Ovary (tissue), 9 donors: Measurements from ENCODE around the gene ANKRD44. TPM values are rescaled to one million over a fixed set of nuclear protein-coding genes. Genes with fewer than 3 reads are reported as not detected.

Experiments used
- DNase-seq, 5 donors: peaks; one replicate each; pipeline ENCODE4 v3.0.0-alpha.2; 2019 to 2020
- H3K27ac ChIP-seq, 2 donors: fragments of 200-600 bp; one replicate each; pipeline versions ENCODE4 v1.5.1 to v1.8.0; 2019 to 2022
- H3K27me3 ChIP-seq: fragments of 200-600 bp; one replicate; pipeline ENCODE4 v1.8.0; 2022
- H3K36me3 ChIP-seq: fragments of 200-600 bp; sonication (generic); one replicate; pipeline ENCODE4 v1.5.1; 2019
- H3K4me1 ChIP-seq: one replicate; pipeline ENCODE4 v1.8.1; 2013; ENCODE audit warnings: mild to moderate bottlenecking, moderate library complexity; ENCODE audit not compliant: insufficient read depth
- H3K4me3 ChIP-seq: fragments of 200-600 bp; sonication (generic); one replicate; pipeline ENCODE4 v1.5.1; 2017
- H3K9me3 ChIP-seq, 2 donors: fragments of 200-600 bp in 1 of 2; sonication (generic) in 1 of 2; one replicate each; pipeline versions ENCODE4 v1.5.1 to v1.8.1; 2013 to 2019; ENCODE audit warnings: mild to moderate bottlenecking in 1 of 2, moderate library complexity in 1 of 2
- EP300 ChIP-seq: sonication (generic); formaldehyde crosslinking; IDR thresholded peaks from one replicate; pipeline ENCODE4 v1.6.1; 2017; ENCODE audit warnings: antibody characterized with exemption
- POLR2A ChIP-seq: fragments of 450-650 bp; IDR thresholded peaks from one replicate; pipeline ENCODE4 v1.6.1; 2017; ENCODE audit warnings: antibody characterized with exemption, mild to moderate bottlenecking, moderate library complexity
- WGBS, 3 donors: extraction: QIAGEN DNeasy Blood & Tissue Kit in 1 of 3; methylation state at CpG; one replicate each; pipeline versions ENCODE4 v1.1.5 to v1.1.7; 2013 to 2017; 5-methylcytosine and 5-hydroxymethylcytosine counted together
- intact Hi-C, 4 donors: fragments of 100-400 bp; cut with DNase I; formaldehyde crosslinking; loops; one replicate each; pipeline versions ENCODE4 v1.11.0 to v1.15.1; 2022 to 2023
- polyA plus RNA-seq, 2 donors: library from polyadenylated mRNA; stranded (reverse); fragments of 200-250 nt in 1 of 2; fragments of 350-450 nt in 1 of 2; fragmentation: Illumina TruSeq in 1 of 2; extraction: RNeasy Lipid Tissue Mini Kit (QIAGEN cat#74804) in 1 of 2; gene quantifications; one replicate each; pipeline ENCODE4 v1.2.3, GENCODE V29; 2013 to 2014
- total RNA-seq, 7 donors: library from RNA; depleted of rRNA in 2 of 7; stranded (reverse); fragments of >200 nt in 2 of 7; fragmentation: NEBNext Ultra II Directional in 3 of 7; extraction: Animal tissue kit (Norgen Biotek cat#: 25700) in 3 of 7; gene quantifications; one replicate each; pipeline versions ENCODE4 v1.1.0 to v1.2.4, GENCODE V29; 2016 to 2023
- TF ChIP-seq, protein P1 (sequence below), 3 donors: fragments of 450-650 bp in 2 of 3; fragments of 200-600 bp in 1 of 3; IDR thresholded peaks; one replicate each; pipeline versions ENCODE4 v1.5.1 to v1.8.0; 2016 to 2022; ENCODE audit warnings: antibody characterized with exemption in 3 of 3, mild to moderate bottlenecking in 1 of 3
- donor health status: DM: no; HTN: no; CAD: no; lungs with moderate emphysema.
- donor health status: DM: no; HTN: no; CAD: no.
- donor health status: Bipolar disorder and iron deficiency.
- donor health status: DM: yes; HTN: yes; CAD: no.
- donor health status: DM: no; HTN: no; CAD: no.
- donor health status: DM: yes; HTN: yes; CAD: no.

ANKRD44 gene
- total and polyA plus RNA-seq, 9 donors = 2.6 to 60.0 (median 11.1) TPM

DNA sequence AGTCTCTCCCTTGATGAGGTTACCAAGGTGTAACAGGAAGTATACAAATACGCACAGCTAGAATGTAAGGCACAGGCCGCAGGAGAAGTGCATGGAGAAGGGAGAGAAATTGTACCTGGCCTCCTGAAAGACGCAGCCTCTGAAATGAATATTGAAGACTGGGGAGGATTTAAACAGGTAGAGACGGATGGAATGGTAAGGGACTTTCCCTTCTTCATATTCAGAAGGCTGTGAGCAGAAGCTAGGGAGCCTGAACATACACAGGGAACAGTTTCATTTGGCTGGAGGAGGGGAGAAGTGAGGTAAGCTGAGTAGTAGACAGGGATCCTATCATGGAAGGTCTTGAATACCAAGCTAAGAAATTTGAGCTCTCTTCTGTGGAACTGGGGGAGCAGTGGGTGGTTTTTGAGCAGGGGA, 112.7 kb downstream of the ANKRD44 start:
- Histone ChIP-seq H3K4me1 (no peaks in the 10 kb centered on the region), H3K27ac (no peak overlapping the region), H3K9me3 (no peaks in the 10 kb centered on the region), H3K4me3 (no peak overlapping the region), H3K36me3 (no peaks in the 10 kb centered on the region), H3K27me3 (no peaks in the 10 kb centered on the region)
- intact Hi-C loops = loop anchor here in 2 of 4 donors (5.0 to 10.0 kb wide), 2 partner anchors 117 to 184 kb away; partner anchors contain the start of gene ANKRD44 (in 1 of the 2)
- 93 to 98% (median 95%) methylated on average over 4 of the region's 4 CpGs for WGBS, 3 donors
- DNase-seq = no peak
- TF ChIP-seq POLR2A (no peak), EP300 (no peak)
- TF ChIP-seq, protein P1, sequence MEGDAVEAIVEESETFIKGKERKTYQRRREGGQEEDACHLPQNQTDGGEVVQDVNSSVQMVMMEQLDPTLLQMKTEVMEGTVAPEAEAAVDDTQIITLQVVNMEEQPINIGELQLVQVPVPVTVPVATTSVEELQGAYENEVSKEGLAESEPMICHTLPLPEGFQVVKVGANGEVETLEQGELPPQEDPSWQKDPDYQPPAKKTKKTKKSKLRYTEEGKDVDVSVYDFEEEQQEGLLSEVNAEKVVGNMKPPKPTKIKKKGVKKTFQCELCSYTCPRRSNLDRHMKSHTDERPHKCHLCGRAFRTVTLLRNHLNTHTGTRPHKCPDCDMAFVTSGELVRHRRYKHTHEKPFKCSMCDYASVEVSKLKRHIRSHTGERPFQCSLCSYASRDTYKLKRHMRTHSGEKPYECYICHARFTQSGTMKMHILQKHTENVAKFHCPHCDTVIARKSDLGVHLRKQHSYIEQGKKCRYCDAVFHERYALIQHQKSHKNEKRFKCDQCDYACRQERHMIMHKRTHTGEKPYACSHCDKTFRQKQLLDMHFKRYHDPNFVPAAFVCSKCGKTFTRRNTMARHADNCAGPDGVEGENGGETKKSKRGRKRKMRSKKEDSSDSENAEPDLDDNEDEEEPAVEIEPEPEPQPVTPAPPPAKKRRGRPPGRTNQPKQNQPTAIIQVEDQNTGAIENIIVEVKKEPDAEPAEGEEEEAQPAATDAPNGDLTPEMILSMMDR (IDR thresholded peaks at IDR 0.05) = no peak

DNA sequence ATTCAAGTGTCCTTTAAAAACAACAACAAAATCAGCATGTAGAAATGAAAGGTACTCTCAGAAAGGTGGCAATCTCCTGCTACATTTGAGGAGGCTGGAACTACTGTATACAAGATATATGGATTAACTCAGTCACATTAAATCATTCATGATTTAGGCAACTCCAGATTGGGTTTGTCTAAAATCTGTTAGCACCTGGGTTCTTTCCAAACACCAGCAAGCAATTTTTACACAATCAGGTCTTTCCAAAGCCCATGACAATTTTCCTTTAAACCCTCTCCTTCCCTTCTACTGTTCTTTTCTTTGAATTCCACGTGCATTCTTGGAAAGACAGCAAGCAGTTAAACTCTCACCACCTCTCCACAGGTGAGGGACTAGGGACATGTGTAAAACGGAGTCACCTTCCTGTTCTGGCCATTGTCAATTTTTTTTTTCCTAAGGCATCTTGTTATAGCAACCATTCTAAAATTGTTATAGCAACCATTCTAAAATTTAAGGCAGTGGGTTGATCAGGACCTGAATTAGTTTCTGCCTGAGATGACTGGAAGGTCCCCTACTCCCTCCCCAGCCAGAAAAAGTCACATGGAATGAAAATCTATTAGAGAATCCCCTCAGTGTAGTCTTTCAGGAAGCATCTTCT, 113.9 kb downstream of the ANKRD44 start:
- intact Hi-C loops = loop anchor here in 2 of 4 donors (5.0 to 10.0 kb wide), 2 partner anchors 118 to 186 kb away; partner anchors contain the start of gene ANKRD44 (in 1 of the 2)
- no peak overlapping the region for H3K27ac ChIP-seq
- H3K36me3 ChIP-seq = no peaks in the 10 kb centered on the region
- H3K9me3 ChIP-seq = no peaks in the 10 kb centered on the region
- TF ChIP-seq EP300 (no peak), POLR2A (no peak)
- TF ChIP-seq, protein P1 (IDR thresholded peaks at IDR 0.05) = no peak
- no peaks in the 10 kb centered on the region for H3K27me3 ChIP-seq
- WGBS, 3 donors = 17 to 20% (median 19%) methylated on average over 2 of the region's 2 CpGs
- no peak for DNase-seq
- no peaks in the 10 kb centered on the region for H3K4me1 ChIP-seq
- no peak overlapping the region for H3K4me3 ChIP-seq

DNA sequence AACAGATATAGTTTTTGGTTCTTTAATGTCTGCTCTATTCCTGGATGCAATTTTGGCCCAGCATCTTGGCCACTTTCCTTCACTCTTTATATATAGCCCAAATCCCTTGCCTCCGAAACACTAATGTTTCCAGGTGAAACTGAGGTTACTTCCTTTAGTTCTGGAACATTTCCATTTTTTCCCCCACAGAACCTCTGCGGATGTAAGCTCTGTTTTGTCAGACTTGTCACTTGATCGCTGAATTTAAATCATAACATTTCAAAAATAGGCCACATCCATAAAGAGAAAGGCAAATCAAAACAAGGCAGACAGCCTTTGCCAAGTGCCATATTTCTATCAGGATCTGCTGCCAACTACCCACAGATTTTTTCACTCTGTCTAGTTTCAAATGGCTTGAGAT, 115.1 kb downstream of the ANKRD44 start:
- Histone ChIP-seq H3K27ac (no peak overlapping the region), H3K4me3 (no peak overlapping the region), H3K27me3 (no peaks in the 10 kb centered on the region), H3K9me3 (no peaks in the 10 kb centered on the region), H3K36me3 (no peaks in the 10 kb centered on the region), H3K4me1 (no peaks in the 10 kb centered on the region)
- WGBS, 3 donors = 31 to 53% (median 49%) methylated on average over 3 of the region's 3 CpGs
- intact Hi-C loops = loop anchor here in 2 of 4 donors (5.0 to 10.0 kb wide), 2 partner anchors 119 to 187 kb away; partner anchors contain the start of gene ANKRD44 (in 1 of the 2)
- TF ChIP-seq POLR2A (no peak), EP300 (no peak)
- TF ChIP-seq, protein P1 (IDR thresholded peaks at IDR 0.05) = no peak
- no peak for DNase-seq

DNA sequence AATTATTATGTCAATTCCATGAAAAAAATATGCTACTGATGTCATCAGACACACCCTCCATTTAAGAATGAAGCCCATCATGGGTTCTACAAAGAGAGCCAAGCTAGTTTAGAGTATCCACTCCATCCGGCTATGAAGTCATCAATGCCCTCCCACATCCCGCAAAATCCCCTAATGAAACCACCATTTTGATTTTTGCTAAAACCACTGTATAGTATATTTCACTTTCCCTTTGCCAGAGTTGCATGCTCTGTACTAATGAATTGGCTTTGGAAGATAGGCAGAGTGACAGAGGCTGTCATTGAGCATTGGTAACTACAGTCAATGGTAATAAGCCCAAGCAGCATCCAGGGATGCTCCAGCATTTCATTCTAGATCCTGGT, 118.6 kb downstream of the ANKRD44 start:
- H3K36me3 ChIP-seq = no peaks in the 10 kb centered on the region
- 76 to 80% (median 78%) methylated on average over 2 of the region's 2 CpGs for WGBS, 3 donors
- H3K4me3 ChIP-seq = no peak overlapping the region
- no peak for DNase-seq
- no peaks in the 10 kb centered on the region for H3K4me1 ChIP-seq
- no peaks in the 10 kb centered on the region for H3K9me3 ChIP-seq
- intact Hi-C loops = loop anchor here in 1 of 4 donors (10.0 kb wide), 1 partner anchor 123 kb away; the partner anchor contains the start of gene ANKRD44
- TF ChIP-seq POLR2A (no peak), EP300 (no peak)
- TF ChIP-seq, protein P1 (IDR thresholded peaks at IDR 0.05) = no peak
- no peaks in the 10 kb centered on the region for H3K27me3 ChIP-seq
- H3K27ac ChIP-seq = no peak overlapping the region
